ENCODE results near the gene KMT2A.
A peak's percentile ranks its signal among the peaks of the same experiment; 100 is the strongest.
"Not testable (repeated sequence)": the region's sequence is repeated elsewhere in the genome, so short reads cannot be mapped to it uniquely, and the experiment has no call there.

KMT2A gene

GRCh38 chr11:118435893-118436624 is at the start of gene KMT2A:
KMT2A (plus strand) TSS chr11:118436492; CDS start chr11:118436513, 21 bp downstream.
- TF ChIP-seq CTCF (IDR thresholded peaks at IDR 0.05; ENCODE audit: low read depth, low read length) = no peak
- peak; percentile 97 for DNase-seq (ENCODE audit: extremely low read depth, low read depth)

GRCh38 chr11:118396097-118396501 is 40.2 kb upstream of the KMT2A start:
- TF ChIP-seq CTCF (IDR thresholded peaks at IDR 0.05; ENCODE audit: low read depth, low read length) = no peak
- no peak for DNase-seq (ENCODE audit: extremely low read depth, low read depth)

GRCh38 chr11:118397448-118397847 is 38.8 kb upstream of the KMT2A start:
- no peak for TF ChIP-seq CTCF (IDR thresholded peaks at IDR 0.05; ENCODE audit: low read depth, low read length)
- no peak for DNase-seq (ENCODE audit: extremely low read depth, low read depth)

GRCh38 chr11:118398791-118399559 is 37.3 kb upstream of the KMT2A start:
- TF ChIP-seq CTCF (IDR thresholded peaks at IDR 0.05; ENCODE audit: low read depth, low read length) = no peak
- no peak for DNase-seq (ENCODE audit: extremely low read depth, low read depth)

- peak; percentile 6; the same call in 1 of the 2 replicates for TF ChIP-seq CTCF (IDR thresholded peaks at IDR 0.05; ENCODE audit: low read depth, low read length)
- DNase-seq (ENCODE audit: extremely low read depth, low read depth) = peak; percentile 60
These were observed 35.0 kb upstream of the KMT2A start, which contains the start of gene ATP5MG for GRCh38 chr11:118401151-118401879. ATP5MG (plus strand) TSS chr11:118401606; CDS start chr11:118401666, 60 bp downstream.

GRCh38 chr11:118401880-118402590 is 34.3 kb upstream of the KMT2A start:
- DNase-seq (ENCODE audit: extremely low read depth, low read depth) = peak; percentile 57
- TF ChIP-seq CTCF (IDR thresholded peaks at IDR 0.05; ENCODE audit: low read depth, low read length) = no peak

- not testable (repeated sequence) for DNase-seq (ENCODE audit: extremely low read depth, low read depth)
These were observed 33.7 kb upstream of the KMT2A start for GRCh38 chr11:118402594-118402993.

All from AG09319 (cell line).